Inflammatory macrophage treated with lipopolysaccharide for 4 hours (primary cell): ENCODE measurements around the gene ARR3.
"Not testable (repeated sequence)": the region's sequence is repeated elsewhere in the genome, so short reads cannot be mapped to it uniquely, and the experiment has no call there.

Source experiments
- DNase-seq: peaks from one replicate; pipeline ENCODE4 v3.0.0-alpha.2; 2020

ARR3 gene

DNA sequence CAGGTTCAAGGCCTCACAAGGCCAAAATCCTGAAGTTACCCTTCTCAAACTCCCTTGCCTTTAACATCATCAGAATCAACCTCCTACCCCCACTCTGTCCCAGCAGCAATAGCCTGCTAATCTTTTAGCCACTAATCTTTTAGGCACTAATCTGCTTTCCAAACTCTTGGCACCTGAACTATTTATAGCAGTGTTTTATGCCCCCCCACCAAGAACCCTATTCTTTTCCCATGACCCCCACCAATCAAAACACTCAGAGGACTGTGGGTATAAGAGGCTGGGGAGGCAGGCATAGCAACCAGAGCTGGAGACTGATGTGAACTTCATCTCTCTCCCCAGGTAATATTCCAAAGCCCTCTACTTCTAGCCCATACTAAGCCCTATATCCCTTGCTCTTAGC lies at the start of gene ARR3:
Gene ARR3, plus strand, starts transcription at position 301 of the 400 bp plus-strand sequence. CDS start 1,052 bp downstream, outside the sequence.
- no peak for DNase-seq

DNA sequence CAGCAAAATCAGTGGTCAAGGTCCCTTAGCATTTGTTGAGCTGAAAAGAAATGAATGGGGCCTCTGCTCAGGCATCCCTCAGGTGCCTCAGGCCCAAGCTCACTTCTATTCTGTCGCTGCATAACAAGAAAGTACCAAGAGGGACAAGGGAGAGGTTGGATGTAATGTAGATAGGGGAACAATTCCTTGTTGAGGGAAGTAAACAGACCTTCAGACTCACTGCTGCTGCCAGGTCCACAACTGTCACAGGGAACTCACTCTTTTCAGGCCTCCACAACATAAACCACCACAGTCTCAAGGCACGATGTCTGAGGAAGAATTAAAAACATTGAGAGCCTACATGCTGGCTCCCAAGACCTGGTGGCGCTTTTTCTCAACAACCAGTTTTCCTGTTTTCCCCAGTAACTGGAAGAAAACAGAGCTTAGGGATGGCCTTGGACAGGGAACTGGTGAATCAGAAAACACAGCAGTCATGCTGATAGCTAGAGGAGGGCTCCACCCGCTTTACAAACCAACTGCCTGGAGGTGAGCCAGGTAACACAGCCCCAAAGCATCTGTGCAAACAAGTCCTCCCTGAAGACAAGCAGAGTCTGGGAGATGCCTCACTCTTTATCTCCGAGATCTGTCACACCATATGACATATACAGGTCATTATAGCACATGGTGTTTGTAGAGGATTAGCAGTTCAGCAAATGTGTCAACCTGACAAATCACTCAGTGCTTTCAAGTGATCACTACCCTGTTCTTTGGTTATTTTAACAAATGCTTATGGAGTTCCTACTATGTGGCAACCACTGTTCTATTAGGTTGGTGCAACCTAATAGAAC lies 48.0 kb upstream of the ARR3 start:
- DNase-seq = no peak

GRCh38 chrX:70226048-70226447 lies 42.1 kb upstream of the ARR3 start:
- no peak for DNase-seq

- no peak for DNase-seq
Observed at GRCh38 chrX:70226687-70227086, 41.4 kb upstream of the ARR3 start.

DNA sequence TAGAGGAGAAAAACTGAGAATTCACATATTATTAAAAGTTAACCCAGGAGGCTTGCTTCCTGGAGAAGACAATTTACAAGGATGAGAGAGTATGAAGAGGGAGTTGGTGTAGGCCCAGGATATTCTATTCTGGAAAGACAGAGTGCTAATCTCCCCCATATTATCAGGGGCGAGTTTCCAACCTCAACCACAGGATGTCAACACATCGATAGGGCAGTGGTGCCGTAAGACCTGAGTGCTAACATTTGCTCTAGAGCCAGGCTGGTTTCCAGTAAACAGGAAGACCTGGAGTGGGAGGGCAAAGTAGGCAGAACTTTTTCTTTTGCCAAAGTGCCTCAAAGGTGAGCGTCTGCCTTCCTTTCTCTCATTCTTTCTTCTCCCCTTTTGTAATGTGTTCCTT lies 36.5 kb upstream of the ARR3 start:
- no peak for DNase-seq

- no peak for DNase-seq
Observed at GRCh38 chrX:70234355-70234754, 33.8 kb upstream of the ARR3 start, which contains the start of gene AWAT1. TSS of gene AWAT1 (plus strand) at chrX:70234655. CDS start at chrX:70234696, 41 bp downstream.

DNA sequence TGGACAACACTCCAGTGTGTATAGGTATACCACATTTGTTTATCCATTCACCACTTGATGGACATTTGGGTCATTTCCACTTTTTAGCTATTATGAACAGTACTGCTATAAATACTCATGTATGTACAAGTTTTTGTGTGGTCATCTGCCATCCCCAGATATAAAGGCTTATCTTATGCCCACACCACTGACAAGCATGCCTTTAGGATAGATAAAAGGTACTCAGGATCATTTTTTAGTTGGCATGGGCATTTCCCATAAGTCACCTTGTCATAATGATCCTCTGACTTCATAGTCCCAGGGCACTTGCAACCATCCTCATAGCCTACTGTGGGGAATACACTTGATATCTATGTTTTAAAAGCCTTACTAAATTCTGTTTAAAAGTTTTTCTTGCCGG lies 27.4 kb upstream of the ARR3 start:
- DNase-seq = no peak

GRCh38 chrX:70241501-70241900 lies 26.6 kb upstream of the ARR3 start:
- DNase-seq = no peak

DNA sequence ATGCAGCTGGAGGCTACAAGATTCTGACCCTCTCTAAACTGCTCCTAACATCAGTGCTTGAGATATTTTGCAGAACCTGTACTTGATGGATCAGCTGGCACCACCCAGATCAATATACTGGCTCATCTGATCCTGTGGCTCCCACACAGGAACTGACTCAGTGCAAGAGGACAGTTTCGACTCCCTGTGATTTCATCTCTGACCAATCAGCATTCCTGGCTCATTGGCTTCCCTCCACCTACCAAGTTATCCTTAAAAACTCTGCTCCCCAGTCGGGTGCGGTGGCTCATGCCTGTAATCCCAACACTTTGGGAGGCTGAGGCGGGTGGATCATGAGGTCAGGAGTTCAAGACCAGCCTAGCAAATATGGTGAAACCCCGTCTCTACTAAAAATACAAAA lies 24.5 kb upstream of the ARR3 start:
- not testable (repeated sequence) for DNase-seq

DNA sequence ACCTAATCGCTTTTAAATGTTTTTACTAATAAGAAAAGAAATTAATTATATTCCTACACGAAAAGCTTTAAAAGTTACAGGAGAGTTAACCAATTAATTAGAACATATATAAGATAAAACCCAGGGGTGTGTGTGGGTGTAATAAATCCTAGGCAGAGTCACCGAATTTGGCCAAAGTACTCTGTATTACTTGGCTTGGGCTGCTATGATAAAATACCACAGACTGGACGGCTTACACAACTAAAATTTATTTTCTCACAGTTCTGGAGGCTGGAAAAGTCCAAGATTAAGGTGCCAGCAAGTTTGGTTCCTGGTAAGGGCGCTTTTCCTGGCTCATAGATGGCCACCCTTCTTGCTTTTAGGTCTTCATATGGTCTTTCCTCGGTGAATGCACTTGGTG lies 23.3 kb upstream of the ARR3 start:
- DNase-seq = no peak

DNA sequence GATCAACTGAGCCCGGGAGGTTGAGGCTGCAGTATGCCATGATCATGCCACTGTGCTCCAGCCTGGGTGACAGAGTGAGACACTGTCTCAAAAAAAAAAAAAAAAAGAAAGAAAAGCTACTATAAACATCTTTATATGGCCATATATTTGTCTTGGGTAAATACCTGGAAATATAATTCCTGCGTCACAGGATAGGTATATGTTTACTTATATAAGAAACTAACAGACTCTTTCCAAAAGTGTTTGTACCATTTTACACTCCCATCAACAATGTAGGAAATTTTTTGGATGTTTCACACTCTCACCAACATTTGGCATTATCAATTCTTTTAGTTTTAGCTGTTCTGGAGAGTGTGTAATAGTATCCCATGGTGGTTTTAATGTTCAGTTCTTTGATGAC lies 20.9 kb upstream of the ARR3 start:
- no peak for DNase-seq

- DNase-seq = no peak
Observed at GRCh38 chrX:70252491-70252890, 15.6 kb upstream of the ARR3 start.

GRCh38 chrX:70253377-70254062 lies 14.6 kb upstream of the ARR3 start:
- DNase-seq = no peak

DNA sequence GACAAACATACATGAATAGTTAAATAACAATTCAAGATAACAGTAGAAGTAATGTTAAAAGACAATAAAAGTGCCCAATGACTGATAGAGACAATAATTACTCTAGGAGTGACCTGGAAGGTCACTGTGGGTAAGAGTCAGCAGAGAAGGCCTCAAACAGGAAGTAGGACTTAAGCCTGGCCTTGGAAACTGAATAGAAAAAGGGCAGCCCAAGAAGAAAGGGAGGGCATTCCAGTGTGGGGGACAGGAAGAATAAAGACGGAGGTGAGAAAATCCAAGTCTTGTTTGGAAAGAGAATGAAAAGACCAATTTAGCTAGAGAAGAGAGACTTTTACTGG lies 14.1 kb upstream of the ARR3 start:
- no peak for DNase-seq

DNA sequence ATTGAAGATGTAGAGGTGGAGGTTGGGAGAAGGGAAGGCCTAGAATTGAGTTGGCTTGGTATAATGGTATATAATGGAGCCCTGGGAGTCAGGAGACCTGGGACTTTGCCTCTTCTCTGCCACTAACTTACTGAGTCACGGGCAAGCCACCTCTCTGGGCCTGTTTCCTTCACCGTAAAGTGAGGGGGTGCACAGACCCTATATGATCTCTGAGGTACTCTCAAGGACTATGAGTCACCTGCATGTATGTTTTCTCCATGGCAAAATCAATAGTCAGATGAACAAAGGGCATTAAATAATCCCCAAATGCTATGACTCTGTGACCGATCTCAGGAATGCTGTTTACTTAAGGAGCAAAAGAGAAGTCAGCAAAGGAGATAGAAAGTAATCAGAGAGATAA lies 13.2 kb upstream of the ARR3 start:
- no peak for DNase-seq

DNA sequence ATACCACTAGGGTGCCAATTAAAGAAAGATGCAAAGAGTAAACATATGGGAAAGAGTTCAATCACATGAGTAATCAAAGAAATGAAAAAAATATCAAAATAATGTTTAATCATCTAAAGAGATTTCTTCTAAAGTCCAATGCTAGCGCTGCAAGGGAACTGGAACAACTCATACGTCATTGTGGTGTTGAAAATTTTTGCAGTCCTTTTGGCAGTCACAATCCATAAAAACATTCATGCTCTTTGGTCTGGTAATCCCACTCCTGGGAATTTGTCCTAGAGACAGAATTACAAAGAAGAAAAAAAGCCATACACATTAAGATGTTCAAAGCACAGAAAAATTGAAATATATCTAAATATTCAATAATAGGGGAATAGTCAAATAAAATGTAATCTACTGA lies 12.7 kb upstream of the ARR3 start:
- DNase-seq = no peak

DNA sequence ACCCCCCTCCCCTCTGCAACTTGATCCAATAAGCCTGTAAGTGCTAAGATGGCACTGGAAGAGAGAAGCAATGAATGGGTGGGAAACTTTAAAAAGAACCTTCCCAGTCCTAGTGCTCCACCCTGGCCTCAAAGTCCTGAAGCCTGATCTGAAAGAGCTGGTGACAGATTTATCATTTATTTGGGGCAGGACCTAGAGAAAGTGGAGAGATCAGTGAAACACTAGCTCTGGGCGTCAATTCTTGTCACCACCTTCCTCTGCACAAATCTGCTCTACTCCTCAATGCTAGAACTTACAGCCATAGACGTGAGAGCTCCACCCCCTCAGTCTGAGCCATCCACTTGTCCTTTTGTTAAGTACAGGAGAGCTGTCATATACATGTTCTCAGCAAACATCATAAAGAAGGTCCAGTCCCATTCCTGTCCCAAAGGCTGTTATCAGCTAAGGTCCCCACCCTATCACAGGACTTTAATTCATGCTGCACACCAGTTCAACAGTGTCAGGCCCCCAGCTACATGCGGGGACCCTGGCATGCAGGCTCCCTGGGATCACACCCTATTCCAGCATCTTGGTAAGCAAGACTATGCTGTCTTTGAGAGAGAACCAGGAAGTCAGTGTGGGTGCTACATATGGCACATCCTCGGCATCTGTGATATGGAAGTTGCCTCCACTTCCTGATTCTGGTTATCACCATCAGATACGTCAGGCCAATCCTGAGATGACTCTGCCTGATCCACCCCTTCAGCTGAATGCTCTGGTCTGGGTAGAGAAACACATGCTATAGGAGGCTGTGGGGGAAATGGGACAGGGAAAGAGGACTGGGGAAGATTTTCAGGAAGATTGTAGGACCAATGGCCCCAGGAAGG lies 10.5 kb upstream of the ARR3 start:
- no peak for DNase-seq

- DNase-seq = no peak
Observed at GRCh38 chrX:70260104-70260503, 8.0 kb upstream of the ARR3 start, which contains the start of gene P2RY4. TSS of gene P2RY4 (minus strand) at chrX:70260204. CDS start at chrX:70259624, 580 bp downstream.

- DNase-seq = no peak
Observed at GRCh38 chrX:70262952-70263567, 5.1 kb upstream of the ARR3 start.

- no peak for DNase-seq
Observed at GRCh38 chrX:70264784-70265183, 3.4 kb upstream of the ARR3 start.

- not testable (repeated sequence) for DNase-seq
Observed at GRCh38 chrX:70274029-70274428, 5.9 kb downstream of the ARR3 start.

- no peak for DNase-seq
Observed at GRCh38 chrX:70279081-70279480, 10.9 kb downstream of the ARR3 start.

DNA sequence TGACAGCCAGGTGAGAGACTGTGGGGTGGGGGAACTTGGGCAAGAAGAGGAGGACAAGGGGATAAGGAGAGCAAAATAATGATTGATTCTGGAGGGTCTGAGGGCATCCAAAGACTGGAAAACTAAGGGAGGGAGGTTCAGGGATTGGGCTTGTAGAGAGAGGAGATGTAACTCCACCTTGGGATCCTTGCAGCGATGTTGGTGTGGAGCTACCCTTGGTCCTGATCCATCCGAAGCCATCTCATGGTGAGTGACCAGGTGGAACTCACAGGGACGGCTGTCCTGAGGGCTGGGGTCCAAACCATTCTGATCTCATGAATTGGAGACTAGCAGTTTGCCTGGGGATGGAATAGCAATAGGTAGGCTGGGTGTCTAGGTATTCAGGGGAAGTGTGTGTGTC lies 12.4 kb downstream of the ARR3 start:
- no peak for DNase-seq
